HG03558 (cell line): ENCODE measurements around the gene FTCD.
"Not testable (repeated sequence)": the region's sequence is repeated elsewhere in the genome, so short reads cannot be mapped to it uniquely, and the experiment has no call there.

Source experiments
- ATAC-seq: cut with Tn5 transposase; IDR thresholded peaks from one replicate; pipeline ENCODE4 v1.9.1; 2021; ENCODE audit warnings: moderate number of reproducible peaks; ENCODE audit not compliant: unreplicated experiment; ENCODE audit errors: extremely low read depth

Gene FTCD

GRCh38 chr21:46154955-46155513 is 345 bp downstream of the FTCD start:
- no peak for ATAC-seq

- ATAC-seq = no peak
Observed at GRCh38 chr21:46154155-46154954, 1.0 kb downstream of the FTCD start.

- no peak for ATAC-seq
Observed at GRCh38 chr21:46153247-46154154, 1.9 kb downstream of the FTCD start.

GRCh38 chr21:46152927-46153246 is 2.5 kb downstream of the FTCD start:
- no peak for ATAC-seq

- ATAC-seq = no peak
Observed at GRCh38 chr21:46151989-46152926, 3.1 kb downstream of the FTCD start.

GRCh38 chr21:46151261-46151988 is 4.0 kb downstream of the FTCD start:
- ATAC-seq = no peak

GRCh38 chr21:46150491-46151121 is 4.8 kb downstream of the FTCD start:
- ATAC-seq = no peak

GRCh38 chr21:46150073-46150472 is 5.3 kb downstream of the FTCD start:
- ATAC-seq = no peak

GRCh38 chr21:46149205-46149901 is 6.0 kb downstream of the FTCD start:
- no peak for ATAC-seq

- ATAC-seq = no peak
Observed at GRCh38 chr21:46148106-46148505, 7.3 kb downstream of the FTCD start.

GRCh38 chr21:46147429-46147828 is 8.0 kb downstream of the FTCD start:
- not testable (repeated sequence) for ATAC-seq

- no peak for ATAC-seq
Observed at GRCh38 chr21:46146856-46147255, 8.5 kb downstream of the FTCD start.

GRCh38 chr21:46145840-46146691 is 9.3 kb downstream of the FTCD start:
- no peak for ATAC-seq

GRCh38 chr21:46145159-46145839 is 10.1 kb downstream of the FTCD start:
- ATAC-seq = no peak

GRCh38 chr21:46144464-46145070 is 10.8 kb downstream of the FTCD start:
- no peak for ATAC-seq
